ENCODE measurements around the gene ATG2A. TPM values are rescaled to one million over a fixed set of nuclear protein-coding genes. Genes with fewer than 3 reads are reported as not detected.

Gene ATG2A
- total RNA-seq, 1 donor from 2014 or later = 22.4 TPM

DNA sequence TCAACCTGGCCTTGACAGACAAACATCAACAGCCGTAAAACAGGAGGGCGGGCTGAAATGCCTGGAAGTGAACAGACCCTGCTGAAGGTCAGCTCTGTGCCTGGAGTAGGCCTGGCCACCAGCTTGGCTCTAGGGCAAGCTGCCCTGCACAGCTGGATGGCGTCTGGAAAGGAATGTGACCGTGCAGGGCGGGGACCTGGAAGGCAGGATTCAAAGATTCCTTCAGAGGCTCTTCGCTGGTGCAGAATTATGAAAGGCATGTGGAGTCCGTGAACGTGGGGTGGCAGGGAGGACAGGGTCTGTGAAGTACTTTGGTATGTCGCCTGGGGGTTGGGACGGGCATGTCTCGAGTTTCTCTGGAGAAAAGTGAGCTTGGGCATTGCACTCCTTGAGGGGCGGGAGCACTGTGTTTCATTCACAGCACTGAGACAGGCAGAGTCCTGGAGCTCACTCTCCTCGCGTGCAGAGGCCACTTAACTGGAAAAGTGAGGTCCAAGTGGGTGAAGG, 40.1 kb downstream of the ATG2A start:
- TF ChIP-seq, protein P1, sequence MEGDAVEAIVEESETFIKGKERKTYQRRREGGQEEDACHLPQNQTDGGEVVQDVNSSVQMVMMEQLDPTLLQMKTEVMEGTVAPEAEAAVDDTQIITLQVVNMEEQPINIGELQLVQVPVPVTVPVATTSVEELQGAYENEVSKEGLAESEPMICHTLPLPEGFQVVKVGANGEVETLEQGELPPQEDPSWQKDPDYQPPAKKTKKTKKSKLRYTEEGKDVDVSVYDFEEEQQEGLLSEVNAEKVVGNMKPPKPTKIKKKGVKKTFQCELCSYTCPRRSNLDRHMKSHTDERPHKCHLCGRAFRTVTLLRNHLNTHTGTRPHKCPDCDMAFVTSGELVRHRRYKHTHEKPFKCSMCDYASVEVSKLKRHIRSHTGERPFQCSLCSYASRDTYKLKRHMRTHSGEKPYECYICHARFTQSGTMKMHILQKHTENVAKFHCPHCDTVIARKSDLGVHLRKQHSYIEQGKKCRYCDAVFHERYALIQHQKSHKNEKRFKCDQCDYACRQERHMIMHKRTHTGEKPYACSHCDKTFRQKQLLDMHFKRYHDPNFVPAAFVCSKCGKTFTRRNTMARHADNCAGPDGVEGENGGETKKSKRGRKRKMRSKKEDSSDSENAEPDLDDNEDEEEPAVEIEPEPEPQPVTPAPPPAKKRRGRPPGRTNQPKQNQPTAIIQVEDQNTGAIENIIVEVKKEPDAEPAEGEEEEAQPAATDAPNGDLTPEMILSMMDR (IDR thresholded peaks at IDR 0.05; ENCODE audit: unreplicated experiment) = no peak
- H3K27me3 Mint-ChIP-seq (ENCODE audit: unreplicated experiment) = peaks cover 15% of the 10 kb centered on the region
- H3K27ac Mint-ChIP-seq (ENCODE audit: unreplicated experiment) = peak overlapping the region; percentile 26

DNA sequence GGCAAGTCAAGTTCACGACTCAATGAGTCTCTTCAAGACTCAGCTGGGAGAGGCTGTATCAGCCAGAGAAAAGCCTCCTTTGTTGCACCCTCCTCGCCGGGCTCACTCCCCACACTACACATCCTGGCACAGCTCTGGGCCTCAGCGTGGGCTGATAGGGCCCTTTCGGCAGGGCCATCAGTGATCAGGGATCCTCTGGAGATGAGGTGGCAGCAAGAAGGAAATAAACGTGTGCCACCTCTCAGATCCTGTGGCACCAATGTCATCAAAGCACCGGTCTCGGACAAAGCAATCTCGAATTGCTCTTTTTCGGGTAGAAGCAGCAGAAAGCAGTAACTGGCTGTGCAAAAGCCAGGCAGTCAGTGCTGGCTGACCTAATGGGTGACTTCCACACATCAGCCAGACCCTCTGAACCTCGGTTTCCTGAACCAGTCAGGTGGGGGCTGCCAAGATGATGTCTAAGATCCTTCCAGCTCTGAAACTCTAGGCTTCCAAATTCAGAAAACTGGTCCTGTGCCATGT, 40.7 kb downstream of the ATG2A start:
- Mint-ChIP-seq H3K4me1 (ENCODE audit: unreplicated experiment) (peaks cover 20% of the 10 kb centered on the region), H3K27me3 (ENCODE audit: unreplicated experiment) (peaks cover 15% of the 10 kb centered on the region), H3K36me3 (ENCODE audit: low read depth, unreplicated experiment) (peaks cover 19% of the 10 kb centered on the region), H3K27ac (ENCODE audit: unreplicated experiment) (no peak overlapping the region), H3K9me3 (ENCODE audit: unreplicated experiment) (no peaks in the 10 kb centered on the region), H3K4me3 (ENCODE audit: unreplicated experiment) (peak overlapping the region; percentile 97)
- TF ChIP-seq, protein P1 (IDR thresholded peaks at IDR 0.05; ENCODE audit: unreplicated experiment) = no peak
- no peak for DNase-seq (ENCODE audit: low spot score)

More for the DNA sequence above, 40.1 kb downstream of the ATG2A start:
- DNase-seq (ENCODE audit: low spot score) = no peak
- Mint-ChIP-seq H3K9me3 (ENCODE audit: unreplicated experiment) (no peaks in the 10 kb centered on the region), H3K4me1 (ENCODE audit: unreplicated experiment) (peaks cover 18% of the 10 kb centered on the region), H3K36me3 (ENCODE audit: low read depth, unreplicated experiment) (peaks cover 19% of the 10 kb centered on the region), H3K4me3 (ENCODE audit: unreplicated experiment) (peak overlapping the region; percentile 97)

DNA sequence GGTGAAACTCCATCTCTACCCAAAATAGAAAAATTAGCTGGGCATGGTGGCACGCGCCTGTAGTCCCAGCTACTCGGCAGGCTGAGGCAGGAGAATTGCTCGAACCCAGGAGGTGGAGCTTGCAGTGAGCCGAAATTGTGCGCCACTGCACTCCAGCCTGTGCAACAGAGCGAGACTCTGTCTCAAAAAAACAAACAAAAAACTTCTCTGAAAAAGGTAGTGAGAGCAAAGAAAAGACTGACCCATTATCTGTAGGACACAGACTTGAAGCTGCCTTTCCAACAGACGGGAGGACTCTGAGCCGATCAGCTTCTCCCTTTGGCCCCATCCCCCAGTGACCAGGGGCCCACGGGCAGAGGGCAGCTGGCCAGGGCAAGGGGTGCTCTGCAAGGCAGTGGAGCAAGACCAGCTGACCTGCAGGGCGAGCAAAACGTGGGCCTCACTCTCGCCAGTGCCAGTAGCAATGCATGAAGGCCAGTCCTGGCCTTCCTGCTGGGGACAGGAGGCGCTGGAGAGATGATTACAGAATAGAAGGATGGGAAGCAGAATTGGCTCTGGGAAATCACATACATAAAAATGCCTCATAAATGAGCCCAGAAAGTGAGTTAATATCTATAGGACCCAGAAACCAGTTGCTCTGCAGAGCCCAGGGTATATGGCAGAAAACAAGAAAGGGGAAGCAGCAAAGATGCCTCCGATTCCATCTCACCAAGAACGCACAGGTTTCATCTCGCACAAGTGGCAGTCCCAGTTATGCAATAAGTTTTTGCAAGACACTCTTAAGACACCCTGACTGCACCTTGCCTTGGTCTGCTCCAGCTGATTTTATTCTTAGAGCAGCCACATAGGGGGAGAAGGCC, 41.4 kb downstream of the ATG2A start:
- Mint-ChIP-seq H3K4me3 (ENCODE audit: unreplicated experiment) (no peak overlapping the region), H3K9me3 (ENCODE audit: unreplicated experiment) (no peaks in the 10 kb centered on the region), H3K27ac (ENCODE audit: unreplicated experiment) (no peak overlapping the region), H3K36me3 (ENCODE audit: low read depth, unreplicated experiment) (peaks cover 19% of the 10 kb centered on the region), H3K27me3 (ENCODE audit: unreplicated experiment) (peaks cover 15% of the 10 kb centered on the region), H3K4me1 (ENCODE audit: unreplicated experiment) (peaks cover 22% of the 10 kb centered on the region)
- TF ChIP-seq, protein P1 (IDR thresholded peaks at IDR 0.05; ENCODE audit: unreplicated experiment) = no peak
- no peak for DNase-seq (ENCODE audit: low spot score)

DNA sequence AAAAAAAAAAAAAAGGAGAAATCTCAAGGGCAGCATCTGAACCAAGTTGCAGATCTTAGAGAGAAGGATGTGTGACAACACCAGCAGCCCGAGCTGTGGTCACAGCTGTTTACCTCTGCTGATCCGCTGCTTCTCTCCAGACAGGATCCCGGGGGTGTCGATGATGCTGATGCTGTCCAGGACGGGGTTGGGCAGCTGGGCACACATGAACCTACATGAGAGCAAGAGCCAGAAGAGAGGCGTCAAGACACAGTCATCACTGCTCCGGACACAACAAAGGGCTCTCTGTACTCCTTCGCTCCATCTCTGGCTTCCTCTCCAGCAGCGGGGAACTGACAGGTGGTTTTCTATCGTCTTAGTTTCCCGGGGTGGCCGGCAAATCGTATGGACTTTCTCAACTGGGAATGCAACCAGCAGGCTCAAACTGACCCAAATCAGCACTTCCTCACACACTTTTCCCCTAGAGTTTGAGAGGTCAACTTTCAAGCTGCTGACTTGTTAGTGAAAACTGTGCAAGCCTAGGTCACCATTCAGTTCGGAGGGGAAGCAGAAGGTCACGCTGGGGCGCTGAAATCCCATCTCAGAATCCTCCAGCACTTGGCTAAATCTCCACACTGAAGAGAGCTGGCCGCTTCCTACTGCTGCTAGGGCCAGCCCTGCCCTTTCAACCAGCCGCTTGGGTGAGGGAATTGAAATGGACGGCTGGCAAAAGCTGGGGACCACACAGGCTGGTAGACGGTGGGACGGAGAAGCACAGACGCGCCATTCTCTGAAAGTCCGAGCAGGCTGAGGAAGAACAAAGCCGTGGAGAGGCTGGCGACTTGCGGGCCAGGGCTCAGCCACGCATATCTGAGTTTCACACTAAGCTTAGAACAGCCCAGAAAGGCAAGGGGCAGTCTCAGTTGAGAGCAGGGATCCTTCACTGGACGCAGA, 42.4 kb downstream of the ATG2A start:
- TF ChIP-seq, protein P1 (IDR thresholded peaks at IDR 0.05; ENCODE audit: unreplicated experiment) = no peak
- Mint-ChIP-seq H3K4me3 (ENCODE audit: unreplicated experiment) (peak overlapping the region; percentile 37), H3K9me3 (ENCODE audit: unreplicated experiment) (no peaks in the 10 kb centered on the region), H3K4me1 (ENCODE audit: unreplicated experiment) (peaks cover 22% of the 10 kb centered on the region), H3K36me3 (ENCODE audit: low read depth, unreplicated experiment) (peaks cover 19% of the 10 kb centered on the region), H3K27ac (ENCODE audit: unreplicated experiment) (no peak overlapping the region), H3K27me3 (ENCODE audit: unreplicated experiment) (peaks cover 15% of the 10 kb centered on the region)
- no peak for DNase-seq (ENCODE audit: low spot score)

Measured in endothelial cell (in vitro differentiated cells).